Upper lobe of left lung (tissue), 4 donors: ENCODE measurements around the gene ALB.

Source experiments
- POLR2A ChIP-seq, 4 donors: fragments of 450-650 bp; IDR thresholded peaks; one replicate each; pipeline ENCODE4 v1.5.1; 2016 to 2017; ENCODE audit warnings: antibody characterized with exemption in 4 of 4, mild to moderate bottlenecking in 2 of 4
- TF ChIP-seq, protein P1 (sequence below), 6 experiments: fragments of 450-650 bp in 4 of 6; fragments of 200-600 bp in 2 of 6; sonication (generic) in 2 of 6; IDR thresholded peaks; one replicate each; pipeline ENCODE4 v1.5.1; 2016 to 2019; ENCODE audit warnings: antibody characterized with exemption in 6 of 6

DNA sequence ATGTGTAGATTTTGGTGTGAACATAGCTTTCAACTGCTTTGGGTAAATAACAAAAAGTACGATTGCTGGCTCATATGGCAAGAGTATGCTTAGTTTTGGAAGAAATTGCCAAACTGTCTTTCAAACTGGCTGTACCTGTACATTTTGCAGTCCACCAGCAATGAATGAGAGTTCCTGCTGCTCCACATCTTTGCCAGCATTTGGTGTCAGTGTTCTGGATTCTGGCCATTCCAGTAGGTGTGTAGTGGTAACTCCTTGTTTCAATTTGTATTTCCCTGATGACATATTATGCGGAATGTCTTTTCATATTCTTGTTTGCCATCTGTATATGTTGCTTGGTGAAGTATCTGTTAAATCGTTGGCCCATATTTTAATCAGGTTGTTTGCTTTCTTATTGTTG is 20.6 kb upstream of the ALB start:
- TF ChIP-seq POLR2A (IDR thresholded peaks at IDR 0.05), result no peak
- TF ChIP-seq, protein P1, sequence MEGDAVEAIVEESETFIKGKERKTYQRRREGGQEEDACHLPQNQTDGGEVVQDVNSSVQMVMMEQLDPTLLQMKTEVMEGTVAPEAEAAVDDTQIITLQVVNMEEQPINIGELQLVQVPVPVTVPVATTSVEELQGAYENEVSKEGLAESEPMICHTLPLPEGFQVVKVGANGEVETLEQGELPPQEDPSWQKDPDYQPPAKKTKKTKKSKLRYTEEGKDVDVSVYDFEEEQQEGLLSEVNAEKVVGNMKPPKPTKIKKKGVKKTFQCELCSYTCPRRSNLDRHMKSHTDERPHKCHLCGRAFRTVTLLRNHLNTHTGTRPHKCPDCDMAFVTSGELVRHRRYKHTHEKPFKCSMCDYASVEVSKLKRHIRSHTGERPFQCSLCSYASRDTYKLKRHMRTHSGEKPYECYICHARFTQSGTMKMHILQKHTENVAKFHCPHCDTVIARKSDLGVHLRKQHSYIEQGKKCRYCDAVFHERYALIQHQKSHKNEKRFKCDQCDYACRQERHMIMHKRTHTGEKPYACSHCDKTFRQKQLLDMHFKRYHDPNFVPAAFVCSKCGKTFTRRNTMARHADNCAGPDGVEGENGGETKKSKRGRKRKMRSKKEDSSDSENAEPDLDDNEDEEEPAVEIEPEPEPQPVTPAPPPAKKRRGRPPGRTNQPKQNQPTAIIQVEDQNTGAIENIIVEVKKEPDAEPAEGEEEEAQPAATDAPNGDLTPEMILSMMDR (IDR thresholded peaks at IDR 0.05), result no peak
